HepG2 (cell line): ENCODE results near the gene OGA. TPM values are rescaled to one million over a fixed set of nuclear protein-coding genes. Genes with fewer than 3 reads are reported as not detected.

Experiments
- polyA plus RNA-seq, 8 experiments: library from polyadenylated mRNA; depleted of rRNA in 3 of 8; stranded (reverse) in 7 of 8; unstranded in 1 of 8; fragments of >200 nt; fragmentation: Illumina TruSeq in 4 of 8; extraction: Trizol in 4 of 8; gene quantifications; 2 replicates each; pipeline versions ENCODE4 v1.2.1 to v1.2.3, GENCODE V29; 2011 to 2016; ENCODE audit warnings: low read depth in 4 of 8, missing spikeins in 1 of 8, mixed read lengths in 1 of 8; ENCODE audit not compliant: insufficient read depth in 1 of 8
- total RNA-seq, 5 experiments: library from RNA; depleted of rRNA; stranded (reverse); fragments of >200 nt; fragmentation: Illumina TruSeq; extraction: Trizol; gene quantifications; 2 replicates each; pipeline ENCODE4 v1.2.3, GENCODE V29; 2016; ENCODE audit warnings: low read depth in 1 of 5

Gene OGA
- total and polyA plus RNA-seq, 2 of the 13 experiments (the other 11 are each of a cell fraction or from before 2014, with no cell fraction given): 33.2 to 39.8 TPM

Other genes with a start within 250 kb of the OGA start
- gene POLL, start 230.2 kb downstream of the OGA start, total RNA-seq (2016; rRNA removed; fragmentation: Illumina TruSeq; extraction: Trizol): 8.1 and 13.8 TPM in 2 replicates
- 19.1 and 25.0 TPM in 2 replicates for gene POLL, start 230.2 kb downstream of the OGA start, polyA plus RNA-seq (2011; rRNA removed)
- 25.2 and 32.8 TPM in 2 replicates for gene DPCD, start 230.1 kb downstream of the OGA start, total RNA-seq (2016; rRNA removed; fragmentation: Illumina TruSeq; extraction: Trizol)
- gene DPCD, start 230.1 kb downstream of the OGA start, polyA plus RNA-seq (2011; rRNA removed): 22.7 and 27.0 TPM in 2 replicates
- gene FBXW4, start 123.3 kb downstream of the OGA start, total RNA-seq (2016; rRNA removed; fragmentation: Illumina TruSeq; extraction: Trizol): 15.0 and 23.5 TPM in 2 replicates
- gene FBXW4, start 123.3 kb downstream of the OGA start, polyA plus RNA-seq (2011; rRNA removed): 33.6 and 33.7 TPM in 2 replicates
- not detected in 2 replicates for gene FGF8, start 42.3 kb downstream of the OGA start, total RNA-seq (2016; rRNA removed; fragmentation: Illumina TruSeq; extraction: Trizol)
- 0.26 TPM in 1 of 2 replicates, not detected in the other for gene FGF8, start 42.3 kb downstream of the OGA start, polyA plus RNA-seq (2011; rRNA removed)
- 129 and 160 TPM in 2 replicates for gene NPM3, start 35.0 kb downstream of the OGA start, total RNA-seq (2016; rRNA removed; fragmentation: Illumina TruSeq; extraction: Trizol)
- 47.6 and 50.8 TPM in 2 replicates for gene NPM3, start 35.0 kb downstream of the OGA start, polyA plus RNA-seq (2011; rRNA removed)
- gene KCNIP2, start 25.4 kb upstream of the OGA start, total RNA-seq (2016; rRNA removed; fragmentation: Illumina TruSeq; extraction: Trizol): 0.42 TPM in 1 of 2 replicates, not detected in the other
- 0.70 and 0.88 TPM in 2 replicates for gene KCNIP2, start 25.4 kb upstream of the OGA start, polyA plus RNA-seq (2011; rRNA removed)
- 8.4 and 10.8 TPM in 2 replicates for gene ARMH3, start 237.7 kb upstream of the OGA start, total RNA-seq (2016; rRNA removed; fragmentation: Illumina TruSeq; extraction: Trizol)
- 16.7 and 16.9 TPM in 2 replicates for gene ARMH3, start 237.7 kb upstream of the OGA start, polyA plus RNA-seq (2011; rRNA removed)
- gene HPS6, start 246.9 kb upstream of the OGA start, total RNA-seq (2016; rRNA removed; fragmentation: Illumina TruSeq; extraction: Trizol): 14.9 and 15.1 TPM in 2 replicates
- gene HPS6, start 246.9 kb upstream of the OGA start, polyA plus RNA-seq (2011; rRNA removed): 2.9 and 4.2 TPM in 2 replicates